ENCODE measurements around the gene CACNA2D4. TPM values are rescaled to one million over a fixed set of nuclear protein-coding genes. Genes with fewer than 3 reads are reported as not detected.

The CACNA2D4 gene
- total RNA-seq, 1 donor = 0.72 TPM

- no peaks in the 10 kb centered on the region for H4K20me1 ChIP-seq (ENCODE audit: insufficient read depth, low read length)
- H3K4me1 ChIP-seq (ENCODE audit: insufficient read depth, low read length) = no peaks in the 10 kb centered on the region
- H3K79me2 ChIP-seq (ENCODE audit: insufficient read depth, low read length) = no peaks in the 10 kb centered on the region
- H3K4me2 ChIP-seq (ENCODE audit: insufficient read depth, low read length) = no peak overlapping the region
- TF ChIP-seq CTCF (IDR thresholded peaks at IDR 0.05; ENCODE audit: extremely low read depth, low read depth, low read length) = no peak
- no peak for DNase-seq (ENCODE audit: insufficient read length, low spot score, missing footprints)
- no peaks in the 10 kb centered on the region for H3K36me3 ChIP-seq (ENCODE audit: insufficient read depth, low read length)
- no peak overlapping the region for H3K4me3 ChIP-seq (ENCODE audit: insufficient read depth, low read length)
- H3K27ac ChIP-seq (ENCODE audit: low read depth, low read length) = no peak overlapping the region
- H2AFZ ChIP-seq (ENCODE audit: low read length) = no peak overlapping the region
- H3K27me3 ChIP-seq (ENCODE audit: insufficient read depth, low read length) = peaks cover 59% of the 10 kb centered on the region
- H3K9me3 ChIP-seq (ENCODE audit: low read depth, low read length) = no peaks in the 10 kb centered on the region
Observed at GRCh38 chr12:1848745-1849144, 69.7 kb downstream of the CACNA2D4 start.

GRCh38 chr12:1848146-1848545 lies 70.3 kb downstream of the CACNA2D4 start:
- H3K4me2 ChIP-seq (ENCODE audit: insufficient read depth, low read length) = no peak overlapping the region
- H3K79me2 ChIP-seq (ENCODE audit: insufficient read depth, low read length) = no peaks in the 10 kb centered on the region
- H3K9me3 ChIP-seq (ENCODE audit: low read depth, low read length) = no peaks in the 10 kb centered on the region
- H3K36me3 ChIP-seq (ENCODE audit: insufficient read depth, low read length) = no peaks in the 10 kb centered on the region
- no peak overlapping the region for H3K4me3 ChIP-seq (ENCODE audit: insufficient read depth, low read length)
- DNase-seq (ENCODE audit: insufficient read length, low spot score, missing footprints) = no peak
- H4K20me1 ChIP-seq (ENCODE audit: insufficient read depth, low read length) = no peaks in the 10 kb centered on the region
- TF ChIP-seq CTCF (IDR thresholded peaks at IDR 0.05; ENCODE audit: extremely low read depth, low read depth, low read length) = no peak
- H2AFZ ChIP-seq (ENCODE audit: low read length) = no peak overlapping the region
- H3K4me1 ChIP-seq (ENCODE audit: insufficient read depth, low read length) = no peaks in the 10 kb centered on the region
- peaks cover 65% of the 10 kb centered on the region for H3K27me3 ChIP-seq (ENCODE audit: insufficient read depth, low read length)
- no peak overlapping the region for H3K27ac ChIP-seq (ENCODE audit: low read depth, low read length)

- Histone ChIP-seq H3K79me2 (ENCODE audit: insufficient read depth, low read length) (no peaks in the 10 kb centered on the region), H3K4me2 (ENCODE audit: insufficient read depth, low read length) (no peak overlapping the region), H3K27ac (ENCODE audit: low read depth, low read length) (no peak overlapping the region), H3K27me3 (ENCODE audit: insufficient read depth, low read length) (peaks cover 63% of the 10 kb centered on the region), H3K4me1 (ENCODE audit: insufficient read depth, low read length) (no peaks in the 10 kb centered on the region), H3K36me3 (ENCODE audit: insufficient read depth, low read length) (no peaks in the 10 kb centered on the region), H4K20me1 (ENCODE audit: insufficient read depth, low read length) (no peaks in the 10 kb centered on the region), H3K4me3 (ENCODE audit: insufficient read depth, low read length) (no peak overlapping the region), H2AFZ (ENCODE audit: low read length) (no peak overlapping the region), H3K9me3 (ENCODE audit: low read depth, low read length) (no peaks in the 10 kb centered on the region)
- TF ChIP-seq CTCF (IDR thresholded peaks at IDR 0.05; ENCODE audit: extremely low read depth, low read depth, low read length) = no peak
- DNase-seq (ENCODE audit: insufficient read length, low spot score, missing footprints) = peak; percentile 86
Observed at GRCh38 chr12:1847411-1847810, 71.0 kb downstream of the CACNA2D4 start.

GRCh38 chr12:1846421-1847405 lies 71.7 kb downstream of the CACNA2D4 start:
- Histone ChIP-seq H3K4me2 (ENCODE audit: insufficient read depth, low read length) (no peak overlapping the region), H3K4me3 (ENCODE audit: insufficient read depth, low read length) (no peak overlapping the region), H3K27ac (ENCODE audit: low read depth, low read length) (no peak overlapping the region), H3K36me3 (ENCODE audit: insufficient read depth, low read length) (no peaks in the 10 kb centered on the region), H3K27me3 (ENCODE audit: insufficient read depth, low read length) (peaks cover 66% of the 10 kb centered on the region), H3K9me3 (ENCODE audit: low read depth, low read length) (no peaks in the 10 kb centered on the region), H2AFZ (ENCODE audit: low read length) (no peak overlapping the region), H4K20me1 (ENCODE audit: insufficient read depth, low read length) (no peaks in the 10 kb centered on the region), H3K4me1 (ENCODE audit: insufficient read depth, low read length) (no peaks in the 10 kb centered on the region), H3K79me2 (ENCODE audit: insufficient read depth, low read length) (no peaks in the 10 kb centered on the region)
- peak; percentile 76 for DNase-seq (ENCODE audit: insufficient read length, low spot score, missing footprints)
- no peak for TF ChIP-seq CTCF (IDR thresholded peaks at IDR 0.05; ENCODE audit: extremely low read depth, low read depth, low read length)
